SK-N-SH treated with all-trans-retinoic acid at 6 μM for 48 hours (cell line): ENCODE data around the gene RAVER2.

ENCODE experiments used
- ATAC-seq: fragments of 200-7000 bp; cut with Tn5 transposase; 3 replicates; pipeline ENCODE4 v1.9.1; 2020; ENCODE audit warnings: mild to moderate bottlenecking, moderate library complexity
- ARNTL ChIP-seq: fragments of 450-650 bp; formaldehyde crosslinking; IDR thresholded peaks from 2 replicates; pipeline ENCODE4 v1.5.0; 2020; ENCODE audit warnings: low read depth, mild to moderate bottlenecking, moderate library complexity, borderline replicate concordance
- BACH2 ChIP-seq: fragments of 250-450 bp; sonication (Bioruptor Pico); IDR thresholded peaks from 2 replicates; pipeline ENCODE4 v1.9.0; 2021; ENCODE audit warnings: mild to moderate bottlenecking, borderline replicate concordance
- CREB5 ChIP-seq: fragments of 250-450 bp; sonication (Bioruptor Pico); IDR thresholded peaks from 2 replicates; pipeline ENCODE4 v1.5.1; 2020; ENCODE audit warnings: low read depth, mild to moderate bottlenecking, moderate library complexity
- CSDC2 ChIP-seq: fragments of 250-450 bp; sonication (Bioruptor Pico); IDR thresholded peaks from 2 replicates; pipeline ENCODE4 v1.5.0; 2020; ENCODE audit warnings: mild to moderate bottlenecking, moderate library complexity
- ESRRG ChIP-seq: fragments of 250-450 bp; sonication (Bioruptor Pico); IDR thresholded peaks from 2 replicates; pipeline ENCODE4 v1.6.1; 2021; ENCODE audit warnings: mild to moderate bottlenecking
- ISL1 ChIP-seq: fragments of 250-450 bp; sonication (Bioruptor Pico); IDR thresholded peaks from 2 replicates; pipeline ENCODE4 v2.1.2; 2022; ENCODE audit warnings: mild to moderate bottlenecking, moderate library complexity
- PPARA ChIP-seq: fragments of 250-450 bp; sonication (Bioruptor Pico); IDR thresholded peaks from 2 replicates; pipeline ENCODE4 v1.5.0; 2020; ENCODE audit warnings: mild to moderate bottlenecking, borderline replicate concordance
- RARB ChIP-seq: fragments of 250-450 bp; sonication (Bioruptor Pico); IDR thresholded peaks from 2 replicates; pipeline ENCODE4 v1.8.0; 2021; ENCODE audit warnings: mild to moderate bottlenecking, moderate library complexity
- TCF4 ChIP-seq: fragments of 250-450 bp; sonication (Bioruptor Pico); IDR thresholded peaks from 2 replicates; pipeline ENCODE4 v1.8.0; 2021; ENCODE audit warnings: mild to moderate bottlenecking, moderate library complexity, borderline replicate concordance
- TOX ChIP-seq: fragments of 250-450 bp; sonication (Bioruptor Pico); IDR thresholded peaks from 2 replicates; pipeline ENCODE4 v1.8.0; 2021; ENCODE audit warnings: mild to moderate bottlenecking, moderate library complexity, borderline replicate concordance
- ZC3H10 ChIP-seq: fragments of 250-450 bp; sonication (Bioruptor Pico); IDR thresholded peaks from 2 replicates; pipeline ENCODE4 v1.5.1; 2021; ENCODE audit warnings: mild to moderate bottlenecking, moderate library complexity
- ZFP3 ChIP-seq: fragments of 250-450 bp; sonication (Bioruptor Pico); IDR thresholded peaks from 2 replicates; pipeline ENCODE4 v1.5.0; 2020; ENCODE audit warnings: mild to moderate bottlenecking, moderate library complexity
- ZFP30 ChIP-seq: fragments of 450-650 bp; formaldehyde crosslinking; IDR thresholded peaks from 2 replicates; pipeline ENCODE4 v1.5.0; 2022; ENCODE audit warnings: mild to moderate bottlenecking, moderate library complexity
- ZNF565 ChIP-seq: fragments of 450-650 bp; formaldehyde crosslinking; conservative IDR thresholded peaks from 2 replicates; pipeline ENCODE4 v1.5.0; 2020; ENCODE audit warnings: low read depth, mild to moderate bottlenecking, moderate library complexity
- ZNF70 ChIP-seq: fragments of 450-650 bp; formaldehyde crosslinking; IDR thresholded peaks from 2 replicates; pipeline ENCODE4 v1.5.0; 2020; ENCODE audit warnings: mild to moderate bottlenecking, moderate library complexity
- ZNF8 ChIP-seq: fragments of 450-650 bp; formaldehyde crosslinking; IDR thresholded peaks from 2 replicates; pipeline ENCODE4 v1.5.0; 2020; ENCODE audit warnings: mild to moderate bottlenecking, moderate library complexity
- TF ChIP-seq, protein P1 (sequence below): fragments of 250-450 bp; sonication (Bioruptor Pico); IDR thresholded peaks from 2 replicates; pipeline ENCODE4 v1.8.0; 2021; ENCODE audit warnings: low read depth, mild to moderate bottlenecking, moderate library complexity, borderline replicate concordance
- TF ChIP-seq, protein P2 (sequence below): fragments of 250-450 bp; sonication (Bioruptor Pico); IDR thresholded peaks from 2 replicates; pipeline ENCODE4 v1.8.0; 2020; ENCODE audit warnings: mild to moderate bottlenecking, moderate library complexity, borderline replicate concordance
- TF ChIP-seq, protein P3 (sequence below): fragments of 250-450 bp; sonication (Bioruptor Pico); IDR thresholded peaks from 2 replicates; pipeline ENCODE4 v1.5.1; 2021; ENCODE audit warnings: mild to moderate bottlenecking, moderate library complexity
- TF ChIP-seq, protein P4 (sequence below): fragments of 250-450 bp; sonication (Bioruptor Pico); IDR thresholded peaks from 2 replicates; pipeline ENCODE4 v1.5.0; 2020; ENCODE audit warnings: mild to moderate bottlenecking, moderate library complexity

Gene RAVER2

GRCh38 chr1:64842224-64842623 lies 97.3 kb downstream of the RAVER2 start (continued):
- no peak for TF ChIP-seq CSDC2 (CRISPR knock-in tag)
- TF ChIP-seq ZNF565 (CRISPR knock-in tag): no peak
- TF ChIP-seq ISL1 (CRISPR knock-in tag): no peak
- no peak for TF ChIP-seq RARB (CRISPR knock-in tag)
- TF ChIP-seq ARNTL (CRISPR knock-in tag): no peak
- no peak for TF ChIP-seq BACH2 (CRISPR knock-in tag)
- TF ChIP-seq ZFP3: no peak
- no peak for TF ChIP-seq CREB5 (CRISPR knock-in tag)
- no peak for TF ChIP-seq ZC3H10 (CRISPR knock-in tag)
- no peak for TF ChIP-seq ESRRG (CRISPR knock-in tag)
- no peak for TF ChIP-seq ZNF70
- no peak for TF ChIP-seq TCF4 (CRISPR knock-in tag)
- TF ChIP-seq, all 23 proteins: peak for 0

GRCh38 chr1:64843675-64844074 lies 98.8 kb downstream of the RAVER2 start:
- ATAC-seq: no peak
- TF ChIP-seq ZNF565 (CRISPR knock-in tag): no peak
- TF ChIP-seq PPARA: no peak
- no peak for TF ChIP-seq ISL1 (CRISPR knock-in tag)
- TF ChIP-seq RARB (CRISPR knock-in tag): no peak
- TF ChIP-seq TOX (CRISPR knock-in tag): no peak
- TF ChIP-seq BACH2 (CRISPR knock-in tag): no peak
- no peak for TF ChIP-seq ZFP3
- TF ChIP-seq, protein P1, sequence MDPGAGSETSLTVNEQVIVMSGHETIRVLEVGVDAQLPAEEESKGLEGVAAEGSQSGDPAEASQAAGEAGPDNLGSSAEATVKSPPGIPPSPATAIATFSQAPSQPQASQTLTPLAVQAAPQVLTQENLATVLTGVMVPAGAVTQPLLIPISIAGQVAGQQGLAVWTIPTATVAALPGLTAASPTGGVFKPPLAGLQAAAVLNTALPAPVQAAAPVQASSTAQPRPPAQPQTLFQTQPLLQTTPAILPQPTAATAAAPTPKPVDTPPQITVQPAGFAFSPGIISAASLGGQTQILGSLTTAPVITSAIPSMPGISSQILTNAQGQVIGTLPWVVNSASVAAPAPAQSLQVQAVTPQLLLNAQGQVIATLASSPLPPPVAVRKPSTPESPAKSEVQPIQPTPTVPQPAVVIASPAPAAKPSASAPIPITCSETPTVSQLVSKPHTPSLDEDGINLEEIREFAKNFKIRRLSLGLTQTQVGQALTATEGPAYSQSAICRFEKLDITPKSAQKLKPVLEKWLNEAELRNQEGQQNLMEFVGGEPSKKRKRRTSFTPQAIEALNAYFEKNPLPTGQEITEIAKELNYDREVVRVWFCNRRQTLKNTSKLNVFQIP (CRISPR knock-in tag): no peak
- no peak for TF ChIP-seq TCF4 (CRISPR knock-in tag)
- no peak for TF ChIP-seq ZFP30
- TF ChIP-seq, protein P2, sequence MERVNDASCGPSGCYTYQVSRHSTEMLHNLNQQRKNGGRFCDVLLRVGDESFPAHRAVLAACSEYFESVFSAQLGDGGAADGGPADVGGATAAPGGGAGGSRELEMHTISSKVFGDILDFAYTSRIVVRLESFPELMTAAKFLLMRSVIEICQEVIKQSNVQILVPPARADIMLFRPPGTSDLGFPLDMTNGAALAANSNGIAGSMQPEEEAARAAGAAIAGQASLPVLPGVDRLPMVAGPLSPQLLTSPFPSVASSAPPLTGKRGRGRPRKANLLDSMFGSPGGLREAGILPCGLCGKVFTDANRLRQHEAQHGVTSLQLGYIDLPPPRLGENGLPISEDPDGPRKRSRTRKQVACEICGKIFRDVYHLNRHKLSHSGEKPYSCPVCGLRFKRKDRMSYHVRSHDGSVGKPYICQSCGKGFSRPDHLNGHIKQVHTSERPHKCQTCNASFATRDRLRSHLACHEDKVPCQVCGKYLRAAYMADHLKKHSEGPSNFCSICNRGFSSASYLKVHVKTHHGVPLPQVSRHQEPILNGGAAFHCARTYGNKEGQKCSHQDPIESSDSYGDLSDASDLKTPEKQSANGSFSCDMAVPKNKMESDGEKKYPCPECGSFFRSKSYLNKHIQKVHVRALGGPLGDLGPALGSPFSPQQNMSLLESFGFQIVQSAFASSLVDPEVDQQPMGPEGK (CRISPR knock-in tag): no peak
- TF ChIP-seq, protein P3, sequence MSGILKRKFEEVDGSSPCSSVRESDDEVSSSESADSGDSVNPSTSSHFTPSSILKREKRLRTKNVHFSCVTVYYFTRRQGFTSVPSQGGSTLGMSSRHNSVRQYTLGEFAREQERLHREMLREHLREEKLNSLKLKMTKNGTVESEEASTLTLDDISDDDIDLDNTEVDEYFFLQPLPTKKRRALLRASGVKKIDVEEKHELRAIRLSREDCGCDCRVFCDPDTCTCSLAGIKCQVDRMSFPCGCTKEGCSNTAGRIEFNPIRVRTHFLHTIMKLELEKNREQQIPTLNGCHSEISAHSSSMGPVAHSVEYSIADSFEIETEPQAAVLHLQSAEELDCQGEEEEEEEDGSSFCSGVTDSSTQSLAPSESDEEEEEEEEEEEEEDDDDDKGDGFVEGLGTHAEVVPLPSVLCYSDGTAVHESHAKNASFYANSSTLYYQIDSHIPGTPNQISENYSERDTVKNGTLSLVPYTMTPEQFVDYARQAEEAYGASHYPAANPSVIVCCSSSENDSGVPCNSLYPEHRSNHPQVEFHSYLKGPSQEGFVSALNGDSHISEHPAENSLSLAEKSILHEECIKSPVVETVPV (CRISPR knock-in tag): no peak
- TF ChIP-seq, protein P4, sequence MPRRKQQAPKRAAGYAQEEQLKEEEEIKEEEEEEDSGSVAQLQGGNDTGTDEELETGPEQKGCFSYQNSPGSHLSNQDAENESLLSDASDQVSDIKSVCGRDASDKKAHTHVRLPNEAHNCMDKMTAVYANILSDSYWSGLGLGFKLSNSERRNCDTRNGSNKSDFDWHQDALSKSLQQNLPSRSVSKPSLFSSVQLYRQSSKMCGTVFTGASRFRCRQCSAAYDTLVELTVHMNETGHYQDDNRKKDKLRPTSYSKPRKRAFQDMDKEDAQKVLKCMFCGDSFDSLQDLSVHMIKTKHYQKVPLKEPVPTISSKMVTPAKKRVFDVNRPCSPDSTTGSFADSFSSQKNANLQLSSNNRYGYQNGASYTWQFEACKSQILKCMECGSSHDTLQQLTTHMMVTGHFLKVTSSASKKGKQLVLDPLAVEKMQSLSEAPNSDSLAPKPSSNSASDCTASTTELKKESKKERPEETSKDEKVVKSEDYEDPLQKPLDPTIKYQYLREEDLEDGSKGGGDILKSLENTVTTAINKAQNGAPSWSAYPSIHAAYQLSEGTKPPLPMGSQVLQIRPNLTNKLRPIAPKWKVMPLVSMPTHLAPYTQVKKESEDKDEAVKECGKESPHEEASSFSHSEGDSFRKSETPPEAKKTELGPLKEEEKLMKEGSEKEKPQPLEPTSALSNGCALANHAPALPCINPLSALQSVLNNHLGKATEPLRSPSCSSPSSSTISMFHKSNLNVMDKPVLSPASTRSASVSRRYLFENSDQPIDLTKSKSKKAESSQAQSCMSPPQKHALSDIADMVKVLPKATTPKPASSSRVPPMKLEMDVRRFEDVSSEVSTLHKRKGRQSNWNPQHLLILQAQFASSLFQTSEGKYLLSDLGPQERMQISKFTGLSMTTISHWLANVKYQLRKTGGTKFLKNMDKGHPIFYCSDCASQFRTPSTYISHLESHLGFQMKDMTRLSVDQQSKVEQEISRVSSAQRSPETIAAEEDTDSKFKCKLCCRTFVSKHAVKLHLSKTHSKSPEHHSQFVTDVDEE: no peak

DNA sequence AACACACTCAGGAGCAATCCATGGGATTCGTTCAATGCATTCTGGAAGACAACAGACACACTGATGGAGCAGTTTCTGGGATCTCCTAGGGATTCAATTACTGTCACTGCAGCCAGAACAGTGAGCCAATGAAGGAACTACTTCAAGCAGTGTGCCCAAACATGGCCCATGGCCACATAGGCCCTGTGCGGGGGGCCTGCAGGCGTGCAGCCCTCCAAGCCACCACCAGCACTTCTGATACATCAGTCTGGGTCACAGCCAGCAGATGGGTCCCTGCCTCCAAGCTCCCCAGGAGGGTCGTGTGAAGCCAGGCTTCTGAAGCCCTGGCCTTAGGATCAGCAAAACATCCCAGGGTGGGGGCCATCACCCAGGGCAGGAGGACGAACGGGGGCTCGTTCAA lies 99.3 kb downstream of the RAVER2 start:
- TF ChIP-seq TCF4 (CRISPR knock-in tag) (no peak), ZNF70 (no peak), TOX (CRISPR knock-in tag) (no peak), ZFP30 (no peak), ZNF8 (CRISPR knock-in tag) (no peak), CSDC2 (CRISPR knock-in tag) (no peak)
- TF ChIP-seq, protein P2 (CRISPR knock-in tag): no peak
- ATAC-seq: no peak
